Measurements from ENCODE around the gene GAPDHS.

GRCh38 chr19:35506011-35506410 is 27.2 kb upstream of the GAPDHS start:
- no peak for TF ChIP-seq CTCF (IDR thresholded peaks at IDR 0.05)
- no peak for TF ChIP-seq POLR2A (IDR thresholded peaks at IDR 0.05)

Measured in testis (tissue), 2 donors.